LNCaP clone FGC (cell line): ENCODE data around the gene TAS1R3.

Experiments
- DNase-seq: peaks from one replicate; pipeline ENCODE4 v3.0.0-alpha.2; 2011; ENCODE audit warnings: low read depth
- H3K4me3 ChIP-seq: 2 replicates; pipeline ENCODE4 v1.5.1; 2011; ENCODE audit warnings: mild to moderate bottlenecking, low read depth, low read length, control low read depth
- CTCF ChIP-seq: IDR thresholded peaks from 2 replicates; pipeline ENCODE4 v1.5.1; 2012; ENCODE audit warnings: mild to moderate bottlenecking; ENCODE audit not compliant: control insufficient read depth, insufficient read depth; ENCODE audit errors: extremely low read depth

The TAS1R3 gene

GRCh38 chr1:1373051-1373814 is 42.2 kb downstream of the TAS1R3 start:
- DNase-seq = no peak
- TF ChIP-seq CTCF = no peak
- peak overlapping the region; percentile 85 for H3K4me3 ChIP-seq

GRCh38 chr1:1373815-1374588 is 42.9 kb downstream of the TAS1R3 start:
- H3K4me3 ChIP-seq = peak overlapping the region; percentile 85
- TF ChIP-seq CTCF = no peak
- DNase-seq = no peak

GRCh38 chr1:1374589-1374928 is 43.5 kb downstream of the TAS1R3 start:
- H3K4me3 ChIP-seq = peak overlapping the region; percentile 85
- DNase-seq = no peak
- TF ChIP-seq CTCF = no peak

GRCh38 chr1:1374929-1375662 is 44.0 kb downstream of the TAS1R3 start, which contains the start of gene AURKAIP1:
TSS of gene AURKAIP1 (minus strand) at chr1:1375207. CDS start at chr1:1374756, 451 bp downstream.
- DNase-seq = peak; percentile 99
- peak; percentile 23 for TF ChIP-seq CTCF

GRCh38 chr1:1376551-1377226 is 45.6 kb downstream of the TAS1R3 start:
- H3K4me3 ChIP-seq = peak overlapping the region; percentile 85
- no peak for TF ChIP-seq CTCF
- DNase-seq = no peak

More at GRCh38 chr1:1374929-1375662, 44.0 kb downstream of the TAS1R3 start, which contains the start of gene AURKAIP1:
- peak within 1 kb of the TSS; percentile 85 for H3K4me3 ChIP-seq

- H3K4me3 ChIP-seq = no peak overlapping the region
- no peak for TF ChIP-seq CTCF
- DNase-seq = no peak
Measured at GRCh38 chr1:1377540-1378205, 46.6 kb downstream of the TAS1R3 start.
